Mesenteric fat pad (tissue), 1 donor: ENCODE results near the gene CHD9. TPM values are rescaled to one million over a fixed set of nuclear protein-coding genes. Genes with fewer than 3 reads are reported as not detected.

Experiments
- DNase-seq: peaks from one replicate; pipeline ENCODE4 v3.0.0-alpha.2; 2020; ENCODE audit warnings: low spot score
- total RNA-seq: library from RNA; stranded (reverse); fragmentation: NEBNext Ultra II Directional; extraction: Animal tissue kit (Norgen Biotek cat#: 25700); gene quantifications from one replicate; pipeline ENCODE4 v1.2.1, GENCODE V29; 2021
- donor health status: DM: yes; HTN: yes; CAD: no.

Gene CHD9
- total RNA-seq, 1 donor from 2014 or later, result 100 TPM

GRCh38 chr16:53191413-53191812 is 136.6 kb downstream of the CHD9 start:
- DNase-seq, result no peak

- DNase-seq, result no peak
Observed at GRCh38 chr16:53198933-53199332, 144.1 kb downstream of the CHD9 start.

GRCh38 chr16:53201900-53202299 is 147.1 kb downstream of the CHD9 start:
- no peak for DNase-seq

- no peak for DNase-seq
Observed at GRCh38 chr16:53202398-53202797, 147.6 kb downstream of the CHD9 start.

GRCh38 chr16:53207810-53208752 is 153.3 kb downstream of the CHD9 start:
- no peak for DNase-seq

GRCh38 chr16:53209429-53209828 is 154.6 kb downstream of the CHD9 start:
- DNase-seq, result no peak

GRCh38 chr16:53209877-53210276 is 155.1 kb downstream of the CHD9 start:
- no peak for DNase-seq

- no peak for DNase-seq
Observed at GRCh38 chr16:53211253-53211652, 156.5 kb downstream of the CHD9 start.

GRCh38 chr16:53212893-53213223 is 158.1 kb downstream of the CHD9 start:
- DNase-seq, result no peak

GRCh38 chr16:53213542-53213941 is 158.8 kb downstream of the CHD9 start:
- no peak for DNase-seq

GRCh38 chr16:53216798-53217197 is 162.0 kb downstream of the CHD9 start:
- DNase-seq, result no peak

- DNase-seq, result no peak
Observed at GRCh38 chr16:53219371-53219770, 164.6 kb downstream of the CHD9 start.

GRCh38 chr16:53219795-53220454 is 165.1 kb downstream of the CHD9 start:
- DNase-seq, result no peak

- DNase-seq, result no peak
Observed at GRCh38 chr16:53220585-53220984, 165.8 kb downstream of the CHD9 start.

- no peak for DNase-seq
Observed at GRCh38 chr16:53224951-53225533, 170.3 kb downstream of the CHD9 start.

- DNase-seq, result no peak
Observed at GRCh38 chr16:53232826-53233529, 178.2 kb downstream of the CHD9 start.

- DNase-seq, result no peak
Observed at GRCh38 chr16:53234836-53235235, 180.0 kb downstream of the CHD9 start.

- no peak for DNase-seq
Observed at GRCh38 chr16:53235851-53236250, 181.1 kb downstream of the CHD9 start.

GRCh38 chr16:53249331-53249730 is 194.5 kb downstream of the CHD9 start:
- no peak for DNase-seq

GRCh38 chr16:53257001-53257400 is 202.2 kb downstream of the CHD9 start:
- DNase-seq, result no peak

- no peak for DNase-seq
Observed at GRCh38 chr16:53258809-53259208, 204.0 kb downstream of the CHD9 start.

GRCh38 chr16:53261276-53261675 is 206.5 kb downstream of the CHD9 start:
- DNase-seq, result no peak
